GM12878 (cell line): Measurements from ENCODE around the gene DAB2IP.

Experiments
- CTCF ChIP-seq, 3 experiments: IDR thresholded peaks in 2 of 3; conservative IDR thresholded peaks in 1 of 3; 2 replicates each; pipeline ENCODE4 v1.5.1; 2011; ENCODE audit warnings: low read depth in 3 of 3, low read length in 3 of 3, mild to moderate bottlenecking in 3 of 3, control low read depth in 2 of 3, moderate library complexity in 2 of 3, inconsistent platforms in 1 of 3, mixed read lengths in 1 of 3; ENCODE audit not compliant: control insufficient read depth in 2 of 3, insufficient read depth in 1 of 3; ENCODE audit errors: extremely low read depth in 1 of 3
- ZNF207 ChIP-seq: fragments of 450-650 bp; IDR thresholded peaks from 2 replicates; pipeline ENCODE4 v1.6.1; 2014; ENCODE audit warnings: antibody characterized with exemption, mild to moderate bottlenecking, borderline replicate concordance
- ZNF687 ChIP-seq: fragments of 450-650 bp; IDR thresholded peaks from 2 replicates; pipeline ENCODE4 v1.6.1; 2017; ENCODE audit warnings: mild to moderate bottlenecking, moderate library complexity

- TF ChIP-seq ZNF207 (no peak), CTCF (IDR thresholded peaks at IDR 0.05 in 2 of 3, conservative IDR thresholded peaks at IDR 0.05 in 1 of 3; ENCODE audit: control insufficient read depth in 2 of 3, extremely low read depth in 1 of 3, insufficient read depth in 1 of 3, low read depth in 3 of 3, low read length in 3 of 3) (no peak), ZNF687 (no peak)
Observed at GRCh38 chr9:121764371-121764730, 112.9 kb downstream of the DAB2IP start.
